Right lobe of liver (tissue), 4 donors: ENCODE measurements around the gene ZNF207.

ENCODE experiments used
- CTCF ChIP-seq, 4 donors: fragments of 200-600 bp in 3 of 4; fragments of 450-650 bp in 1 of 4; IDR thresholded peaks; one replicate each; pipeline versions ENCODE4 v1.5.1 to v1.8.0; 2016 to 2022; ENCODE audit warnings: antibody characterized with exemption in 4 of 4, mild to moderate bottlenecking in 2 of 4
- POLR2A ChIP-seq: fragments of 450-650 bp; IDR thresholded peaks from one replicate; pipeline ENCODE4 v1.6.1; 2017; ENCODE audit warnings: antibody characterized with exemption, mild to moderate bottlenecking
- donor health status: DM: no; HTN: no; CAD: no.
- donor health status: DM: no; HTN: no; CAD: no.
- donor health status: DM: no; HTN: yes; CAD: no.

GRCh38 chr17:32303781-32304288 is 46.1 kb upstream of the ZNF207 start:
- TF ChIP-seq CTCF (IDR thresholded peaks at IDR 0.05) (no peak), POLR2A (no peak)
